GM18858 (cell line): ENCODE results near the gene GARS1.

Experiments
- ATAC-seq: cut with Tn5 transposase; IDR thresholded peaks from one replicate; pipeline ENCODE4 v1.9.1; 2021; ENCODE audit not compliant: unreplicated experiment

The GARS1 gene

DNA sequence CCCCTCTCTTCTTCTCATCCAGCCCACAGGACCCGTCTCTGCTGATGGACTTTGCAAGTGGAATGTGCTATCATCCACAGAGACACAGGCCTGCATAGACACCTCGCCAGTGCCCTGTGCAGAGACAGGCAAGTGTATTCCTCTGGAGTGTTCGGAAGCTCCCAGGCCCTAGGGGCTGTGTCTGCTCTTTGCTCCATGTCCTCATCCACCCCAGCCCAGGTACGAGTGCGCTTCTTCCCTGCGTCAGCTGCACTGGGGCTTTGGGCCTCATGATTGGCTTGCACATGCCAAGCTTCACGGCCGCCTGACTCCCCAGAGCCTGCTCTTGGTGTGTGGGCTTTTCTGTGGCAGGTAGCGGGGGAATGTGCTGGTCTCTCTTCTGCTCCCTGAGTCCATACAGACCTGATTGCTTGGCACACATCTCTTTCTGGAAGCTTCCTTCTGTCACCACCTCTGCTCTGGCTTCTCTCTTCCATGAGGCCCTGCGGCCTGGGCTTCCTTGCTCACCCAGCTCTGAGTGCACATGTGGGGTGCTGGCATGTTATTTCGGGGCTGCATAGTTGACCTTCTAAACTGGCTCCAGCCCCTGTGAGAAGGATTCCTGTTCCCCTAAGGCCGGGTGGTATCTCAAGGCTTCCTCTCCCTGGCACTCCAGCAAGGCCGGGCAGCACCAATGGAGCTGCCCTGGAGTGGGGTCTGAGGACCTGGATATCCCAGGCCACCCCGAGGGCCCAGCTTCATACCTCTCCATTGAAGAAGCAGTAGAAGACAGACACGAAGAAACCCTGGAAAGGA is 59.8 kb downstream of the GARS1 start:
- no peak for ATAC-seq

DNA sequence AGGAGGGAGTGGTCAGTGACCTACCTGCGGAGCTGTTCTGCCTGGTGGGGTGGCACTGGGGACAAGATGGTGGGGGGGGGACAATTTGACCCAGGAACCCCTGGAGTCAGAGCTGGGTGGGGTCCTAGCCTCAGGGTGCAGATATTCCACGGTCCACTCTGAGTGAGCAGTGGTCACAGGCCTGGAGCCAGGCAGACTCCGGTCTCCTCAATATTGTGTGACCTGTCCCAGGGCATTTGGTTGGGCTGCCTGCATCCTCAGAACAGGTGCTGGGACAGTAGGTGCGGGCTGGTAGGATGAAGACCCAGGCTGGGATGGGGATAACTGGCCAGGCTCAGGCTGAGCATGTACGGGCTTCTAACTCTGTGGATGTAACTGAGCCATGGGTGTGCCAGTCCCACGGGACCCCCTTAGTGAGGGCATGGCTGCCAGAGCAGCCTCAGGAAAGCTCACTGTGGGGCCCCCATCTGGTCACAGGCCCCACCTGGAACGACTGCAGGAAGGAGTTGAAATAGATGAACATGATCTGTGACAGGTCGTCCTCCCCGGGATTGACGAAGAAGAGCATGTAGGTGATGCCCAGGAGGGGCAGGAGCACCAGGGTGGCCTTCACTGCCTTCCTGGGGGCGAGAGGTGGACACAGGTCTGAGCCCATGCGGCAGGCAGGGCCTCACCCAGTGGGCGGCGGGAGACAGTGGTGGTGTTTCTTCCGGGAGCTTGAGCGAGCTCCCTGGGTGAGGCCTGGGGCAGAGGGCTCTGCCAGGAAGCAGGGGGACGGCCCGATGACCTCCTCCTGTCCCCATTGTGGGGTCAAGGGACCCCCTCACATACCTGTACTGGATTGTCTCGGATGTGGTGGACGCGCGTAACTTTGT is 60.7 kb downstream of the GARS1 start:
- no peak for ATAC-seq

DNA sequence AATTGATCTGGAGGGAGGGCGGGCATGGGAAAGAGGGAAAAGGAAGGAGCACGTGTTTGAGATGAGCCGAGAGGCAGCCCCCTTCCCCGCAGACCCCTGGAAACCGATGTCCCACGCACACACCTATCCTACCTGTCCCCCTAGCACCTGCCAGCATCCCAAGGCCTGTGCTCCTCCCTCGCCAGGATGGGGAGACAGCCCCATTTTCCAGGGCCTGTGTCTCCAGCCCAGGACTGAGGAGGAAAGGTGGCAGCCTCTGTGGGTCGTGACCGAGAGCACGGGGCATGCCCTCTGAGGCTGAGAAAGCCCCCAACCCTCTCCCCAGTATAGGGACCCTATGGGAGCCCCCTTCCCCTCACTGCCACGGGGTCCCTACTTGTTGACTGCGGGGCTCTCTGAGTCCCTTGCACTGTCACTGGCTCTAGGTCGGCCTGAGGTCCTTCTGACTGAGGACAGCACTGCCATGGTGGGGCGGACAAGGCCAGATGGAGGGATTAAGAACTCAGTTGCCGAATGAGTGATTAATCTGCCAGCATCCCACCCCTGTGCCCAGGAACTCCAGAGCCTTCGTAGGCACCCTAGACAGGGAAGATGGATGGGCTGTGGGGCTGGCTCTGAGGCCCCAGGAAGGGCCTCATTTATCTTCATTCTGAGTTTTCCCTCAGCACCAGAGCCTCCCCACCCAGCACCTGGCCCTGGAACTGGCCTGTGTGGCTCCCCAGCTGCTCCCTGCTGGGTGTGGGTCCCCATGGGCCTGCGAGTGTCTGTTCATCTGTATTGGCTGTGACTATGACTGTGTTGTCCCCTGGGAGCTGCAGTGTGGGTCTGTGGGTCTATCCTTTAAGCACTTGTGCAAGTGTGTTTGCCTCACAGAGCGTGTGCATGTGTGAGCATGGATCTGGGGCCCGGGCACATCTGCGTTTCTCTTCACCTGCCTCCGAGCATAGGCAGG is 61.6 kb downstream of the GARS1 start:
- no peak for ATAC-seq

DNA sequence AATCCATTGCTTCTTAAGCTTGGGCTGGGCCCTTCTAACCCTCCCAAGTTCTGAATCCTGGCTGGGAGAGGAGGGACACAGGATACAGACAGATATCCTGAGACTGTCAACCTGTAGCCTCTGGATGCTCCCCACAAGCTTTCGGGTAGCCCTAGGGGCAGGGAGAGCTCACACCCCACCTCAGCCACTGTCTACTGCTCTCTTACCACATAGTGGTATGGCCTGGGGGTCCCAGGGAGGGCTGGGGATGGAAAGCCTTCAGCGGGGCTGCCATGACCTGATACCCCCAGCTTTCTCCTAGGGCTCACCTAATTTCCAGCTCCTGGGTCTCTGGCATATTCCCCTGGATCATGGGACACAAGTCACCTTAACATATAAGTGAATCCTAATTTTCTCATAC is 62.5 kb downstream of the GARS1 start:
- no peak for ATAC-seq

- no peak for ATAC-seq
These were observed 63.9 kb downstream of the GARS1 start for GRCh38 chr7:30658479-30659074.

DNA sequence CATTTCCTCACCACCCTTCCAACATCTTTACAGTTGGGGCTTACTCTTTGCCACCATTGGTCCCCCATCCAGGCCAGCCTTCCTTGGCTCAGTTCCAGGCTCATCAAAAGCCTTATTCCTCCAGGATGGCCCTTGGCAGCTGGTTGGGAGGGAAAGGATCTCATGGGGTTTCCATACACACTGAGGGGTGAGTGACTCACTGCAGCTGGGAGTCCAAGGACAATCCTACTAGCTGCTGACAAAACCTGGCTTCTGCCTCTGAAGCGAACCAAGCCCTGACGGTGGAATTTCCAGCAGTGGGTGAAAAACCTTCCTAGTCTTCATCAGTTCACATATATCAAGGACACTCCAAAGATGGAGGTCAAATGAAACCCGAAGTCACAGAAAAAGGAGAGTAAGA is 64.6 kb downstream of the GARS1 start:
- no peak for ATAC-seq

- ATAC-seq, result no peak
These were observed 65.9 kb downstream of the GARS1 start for GRCh38 chr7:30660331-30661255.

- ATAC-seq, result no peak
These were observed 67.2 kb downstream of the GARS1 start for GRCh38 chr7:30661926-30662325.

DNA sequence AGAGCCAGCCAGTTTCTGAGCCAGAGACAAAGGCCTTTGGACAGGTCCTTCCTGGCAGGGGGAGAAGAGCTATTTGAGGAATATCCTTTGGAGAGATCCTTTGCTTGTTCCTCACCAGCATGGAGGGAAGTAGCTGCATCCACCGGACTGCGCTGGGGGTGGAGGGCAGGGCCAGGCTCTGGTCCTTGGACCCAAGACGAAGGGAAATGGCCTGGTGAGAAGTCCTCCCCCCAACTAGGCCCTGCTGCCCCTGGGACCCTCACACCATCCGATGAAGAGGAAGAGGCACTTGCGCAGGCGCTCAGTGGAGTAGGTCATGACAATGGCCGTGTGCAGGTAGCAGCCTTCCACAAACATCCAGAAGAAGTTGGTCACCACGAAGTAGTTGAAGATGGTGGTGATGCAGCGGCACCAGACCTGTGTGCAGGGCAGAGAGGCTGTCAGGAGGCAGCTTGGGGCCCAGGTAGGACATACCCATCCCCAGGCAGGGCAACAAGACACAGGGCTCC is 67.8 kb downstream of the GARS1 start:
- no peak for ATAC-seq

DNA sequence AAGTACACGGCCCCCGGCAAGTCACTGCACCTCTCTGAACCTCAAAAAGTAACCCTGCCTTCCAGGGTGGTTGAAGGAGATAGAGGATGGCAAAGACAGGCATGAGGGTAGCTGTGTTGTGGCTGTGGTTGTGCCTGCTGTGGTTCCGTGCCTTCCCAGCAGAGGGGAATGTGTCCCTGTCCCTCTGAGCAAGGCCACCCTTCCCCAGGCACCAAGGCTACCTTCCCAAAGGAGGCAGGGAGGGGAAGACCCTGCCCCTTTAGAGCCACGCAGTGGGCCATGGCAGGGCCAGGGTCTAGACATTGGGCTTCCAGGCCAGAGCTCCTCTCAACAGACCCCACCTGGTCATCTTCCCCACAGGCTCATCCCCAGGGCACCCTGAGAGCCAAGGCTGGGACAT is 68.7 kb downstream of the GARS1 start:
- ATAC-seq, result no peak

DNA sequence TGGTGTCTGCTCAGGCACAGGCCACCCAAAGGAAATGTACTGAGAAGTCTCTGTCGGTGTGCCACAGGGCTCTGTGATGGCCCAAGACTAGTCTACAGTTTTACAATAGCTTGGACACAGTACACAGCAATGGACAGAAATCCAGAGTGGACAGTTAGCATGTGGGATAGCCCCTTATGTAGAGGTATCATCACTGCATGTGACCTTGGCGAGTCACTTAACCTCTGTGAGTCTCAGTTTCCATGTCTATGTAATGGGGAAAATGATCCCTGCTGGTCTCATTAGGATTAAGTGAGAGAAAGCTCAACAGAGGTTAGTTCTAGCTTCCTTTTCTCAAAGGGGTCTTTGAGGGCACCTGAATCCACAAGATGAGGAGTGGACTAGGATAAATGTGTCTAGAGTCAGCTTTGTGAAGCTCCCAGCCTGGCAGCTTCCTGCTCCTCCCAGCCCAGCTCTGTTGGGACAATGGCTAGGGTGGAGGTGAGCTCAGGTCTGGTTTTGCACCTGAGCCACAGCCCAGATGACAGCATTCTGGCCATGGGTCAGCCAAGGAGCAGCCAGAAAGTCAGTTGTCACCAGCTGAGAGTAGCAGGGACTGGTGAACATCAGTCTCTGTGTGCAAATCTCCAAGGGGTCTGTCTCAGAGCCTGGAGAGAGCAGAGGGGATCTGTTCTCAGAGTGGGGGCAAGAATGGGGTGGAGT is 69.7 kb downstream of the GARS1 start:
- no peak for ATAC-seq

DNA sequence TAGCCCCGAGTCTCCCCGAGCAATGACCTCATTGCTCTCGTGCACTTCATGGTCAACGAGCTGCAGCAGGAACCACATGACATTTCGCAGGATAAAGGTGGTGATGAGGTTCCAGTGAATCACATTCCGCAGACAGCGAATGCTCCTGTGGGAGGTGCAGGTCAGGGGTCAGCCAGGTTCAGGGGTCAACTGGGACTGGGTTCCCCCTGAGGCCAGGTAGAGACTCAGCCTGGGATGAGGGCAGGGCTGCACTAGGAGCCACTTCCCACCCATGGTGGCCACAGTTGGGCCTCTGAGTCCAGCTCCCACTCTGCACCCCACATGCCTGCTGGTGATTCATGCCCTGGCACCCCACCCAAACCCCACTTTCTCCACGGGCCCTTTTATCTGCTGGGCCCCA is 70.4 kb downstream of the GARS1 start:
- no peak for ATAC-seq

DNA sequence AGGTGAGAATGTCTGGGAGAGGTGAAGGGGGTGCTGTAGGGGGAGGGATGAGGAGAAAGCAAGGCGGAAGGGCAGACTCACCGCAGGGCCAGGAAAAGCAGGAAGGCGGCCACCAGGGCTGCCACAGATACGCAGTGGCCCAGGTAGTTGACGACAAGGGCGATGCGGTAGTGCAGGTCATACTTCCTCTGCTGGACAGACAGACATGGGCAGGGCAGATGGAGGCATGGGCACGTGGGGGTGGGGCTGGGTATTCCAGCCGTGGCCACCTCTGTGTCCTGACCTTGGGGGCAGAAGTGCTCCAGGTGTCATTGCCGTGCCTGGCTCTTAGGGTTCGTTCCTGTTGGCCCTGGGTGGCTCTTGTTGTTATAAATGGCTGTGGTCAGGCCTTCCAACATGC is 70.8 kb downstream of the GARS1 start:
- no peak for ATAC-seq

DNA sequence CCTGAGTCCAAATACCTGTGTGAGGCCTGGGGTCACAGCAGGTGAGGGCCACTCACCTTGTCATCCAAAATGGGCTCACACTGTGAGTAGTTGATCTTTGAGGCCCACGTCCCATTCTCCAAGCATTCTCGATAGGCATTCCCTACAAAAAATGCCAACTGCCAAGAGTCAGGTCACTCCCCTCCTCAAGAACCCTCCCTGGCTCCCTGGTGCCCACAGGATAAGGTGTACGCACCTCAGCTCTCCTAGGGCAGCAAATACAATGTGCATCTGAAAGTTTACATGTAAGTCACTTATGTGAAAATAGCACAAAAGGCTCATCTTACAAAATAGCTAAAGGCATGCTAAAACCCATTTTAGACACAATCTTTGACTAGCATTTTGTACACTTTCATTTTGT is 72.5 kb downstream of the GARS1 start:
- no peak for ATAC-seq

GRCh38 chr7:30668102-30668501 is 73.4 kb downstream of the GARS1 start:
- no peak for ATAC-seq

- no peak for ATAC-seq
These were observed 77.3 kb downstream of the GARS1 start for GRCh38 chr7:30671793-30672465.

DNA sequence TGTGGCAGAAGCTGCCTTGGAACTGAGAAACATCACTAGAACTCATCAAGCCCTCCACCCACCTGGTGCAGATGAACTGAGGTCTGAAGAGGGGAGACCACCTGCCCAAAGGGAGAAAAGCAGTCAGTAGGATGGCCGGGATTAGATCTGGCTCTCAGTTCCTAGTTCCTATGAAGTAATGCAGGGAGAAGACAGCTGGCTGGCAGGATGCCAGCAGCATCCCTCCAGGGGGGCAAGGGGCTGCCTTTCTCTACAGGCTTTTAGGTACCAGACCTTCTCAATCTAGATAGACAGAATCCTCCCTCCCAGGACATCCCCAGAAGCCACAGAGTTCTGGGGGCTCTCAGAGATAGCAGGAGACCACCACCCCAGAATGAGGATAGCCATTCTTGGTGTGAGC is 79.7 kb downstream of the GARS1 start:
- ATAC-seq, result no peak

DNA sequence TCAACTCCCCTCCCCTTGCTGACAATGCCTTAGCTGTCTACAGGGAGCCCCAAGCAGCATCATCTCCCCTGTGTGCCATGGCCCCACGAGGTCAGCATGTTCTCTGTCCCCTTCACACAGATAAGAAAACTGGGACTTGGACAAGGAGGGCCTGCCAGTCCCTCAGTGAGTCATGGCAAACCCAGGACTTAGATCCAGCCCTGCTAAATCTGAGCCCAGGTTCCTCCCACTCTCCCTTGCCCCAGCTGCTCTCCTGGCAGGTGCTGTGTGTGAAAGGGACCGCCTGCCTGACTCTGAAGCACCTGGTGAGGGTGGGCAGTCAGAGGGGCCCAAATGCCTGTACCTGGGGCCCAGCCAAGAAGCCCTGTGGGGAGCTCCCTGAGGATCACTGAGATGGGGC is 80.2 kb downstream of the GARS1 start:
- ATAC-seq, result no peak
